H1 (cell line): ENCODE data around the gene ACOT11. TPM values are rescaled to one million over a fixed set of nuclear protein-coding genes. Genes with fewer than 3 reads are reported as not detected.

Experiments used
- ATF2 ChIP-seq: IDR thresholded peaks from 2 replicates; pipeline ENCODE4 v1.6.1; 2012; ENCODE audit warnings: low read length, inconsistent platforms
- POLR2A ChIP-seq, 2 experiments: IDR thresholded peaks; 1 replicate in 1 of 2; 2 replicates in 1 of 2; pipeline ENCODE4 v1.6.1; 2011; ENCODE audit warnings: low read depth in 2 of 2, low read length in 2 of 2, mild to moderate bottlenecking in 2 of 2; ENCODE audit errors: control extremely low read depth in 1 of 2
- SIN3A ChIP-seq, 2 experiments: IDR thresholded peaks in 1 of 2; conservative IDR thresholded peaks in 1 of 2; 2 replicates each; pipeline ENCODE4 v1.6.1; 2011 to 2012; ENCODE audit warnings: low read length in 2 of 2, improper control_type of control experiment in 1 of 2, low read depth in 1 of 2, mild to moderate bottlenecking in 1 of 2
- polyA plus RNA-seq, 7 experiments: library from polyadenylated mRNA; depleted of rRNA in 3 of 7; stranded (reverse) in 5 of 7; unstranded in 2 of 7; fragments of >200 nt in 5 of 7; fragments of 200-250 nt in 2 of 7; gene quantifications; 1 replicate in 5 of 7; 2 replicates in 1 of 7; 4 replicates in 1 of 7; pipeline versions ENCODE4 v1.2.1 to v1.2.3, GENCODE V29; 2011 to 2013; ENCODE audit warnings: missing spikeins in 2 of 7, mixed read lengths in 2 of 7
- total RNA-seq: library from RNA; stranded (reverse); fragmentation: NEBNext Ultra II Directional; extraction: Animal tissue kit (Norgen Biotek cat#: 25700); gene quantifications from 2 replicates; pipeline ENCODE4 v1.2.1, GENCODE V29; 2021
- TF ChIP-seq, protein P1 (sequence below): fragments of 300-600 bp; sonication (generic); IDR thresholded peaks from 2 replicates; pipeline ENCODE4 v1.7.1; 2012; ENCODE audit warnings: low read length, moderate library complexity, mild to moderate bottlenecking, inconsistent platforms; ENCODE audit not compliant: insufficient replicate concordance
- TF ChIP-seq, protein P2 (sequence below), 3 experiments: IDR thresholded peaks; 1 replicate in 2 of 3; 2 replicates in 1 of 3; pipeline versions ENCODE4 v1.5.1 to v1.6.1; 2011; ENCODE audit warnings: low read length in 3 of 3, mild to moderate bottlenecking in 3 of 3, inconsistent platforms in 2 of 3, low read depth in 1 of 3, moderate library complexity in 1 of 3; ENCODE audit not compliant: insufficient read depth in 1 of 3; ENCODE audit errors: control extremely low read depth in 1 of 3

The ACOT11 gene
- total and polyA plus RNA-seq, 2 of the 8 experiments (the other 6 are each of a cell fraction or from before 2014, with no cell fraction given) = 3.8 to 4.5 TPM

- TF ChIP-seq, protein P1, sequence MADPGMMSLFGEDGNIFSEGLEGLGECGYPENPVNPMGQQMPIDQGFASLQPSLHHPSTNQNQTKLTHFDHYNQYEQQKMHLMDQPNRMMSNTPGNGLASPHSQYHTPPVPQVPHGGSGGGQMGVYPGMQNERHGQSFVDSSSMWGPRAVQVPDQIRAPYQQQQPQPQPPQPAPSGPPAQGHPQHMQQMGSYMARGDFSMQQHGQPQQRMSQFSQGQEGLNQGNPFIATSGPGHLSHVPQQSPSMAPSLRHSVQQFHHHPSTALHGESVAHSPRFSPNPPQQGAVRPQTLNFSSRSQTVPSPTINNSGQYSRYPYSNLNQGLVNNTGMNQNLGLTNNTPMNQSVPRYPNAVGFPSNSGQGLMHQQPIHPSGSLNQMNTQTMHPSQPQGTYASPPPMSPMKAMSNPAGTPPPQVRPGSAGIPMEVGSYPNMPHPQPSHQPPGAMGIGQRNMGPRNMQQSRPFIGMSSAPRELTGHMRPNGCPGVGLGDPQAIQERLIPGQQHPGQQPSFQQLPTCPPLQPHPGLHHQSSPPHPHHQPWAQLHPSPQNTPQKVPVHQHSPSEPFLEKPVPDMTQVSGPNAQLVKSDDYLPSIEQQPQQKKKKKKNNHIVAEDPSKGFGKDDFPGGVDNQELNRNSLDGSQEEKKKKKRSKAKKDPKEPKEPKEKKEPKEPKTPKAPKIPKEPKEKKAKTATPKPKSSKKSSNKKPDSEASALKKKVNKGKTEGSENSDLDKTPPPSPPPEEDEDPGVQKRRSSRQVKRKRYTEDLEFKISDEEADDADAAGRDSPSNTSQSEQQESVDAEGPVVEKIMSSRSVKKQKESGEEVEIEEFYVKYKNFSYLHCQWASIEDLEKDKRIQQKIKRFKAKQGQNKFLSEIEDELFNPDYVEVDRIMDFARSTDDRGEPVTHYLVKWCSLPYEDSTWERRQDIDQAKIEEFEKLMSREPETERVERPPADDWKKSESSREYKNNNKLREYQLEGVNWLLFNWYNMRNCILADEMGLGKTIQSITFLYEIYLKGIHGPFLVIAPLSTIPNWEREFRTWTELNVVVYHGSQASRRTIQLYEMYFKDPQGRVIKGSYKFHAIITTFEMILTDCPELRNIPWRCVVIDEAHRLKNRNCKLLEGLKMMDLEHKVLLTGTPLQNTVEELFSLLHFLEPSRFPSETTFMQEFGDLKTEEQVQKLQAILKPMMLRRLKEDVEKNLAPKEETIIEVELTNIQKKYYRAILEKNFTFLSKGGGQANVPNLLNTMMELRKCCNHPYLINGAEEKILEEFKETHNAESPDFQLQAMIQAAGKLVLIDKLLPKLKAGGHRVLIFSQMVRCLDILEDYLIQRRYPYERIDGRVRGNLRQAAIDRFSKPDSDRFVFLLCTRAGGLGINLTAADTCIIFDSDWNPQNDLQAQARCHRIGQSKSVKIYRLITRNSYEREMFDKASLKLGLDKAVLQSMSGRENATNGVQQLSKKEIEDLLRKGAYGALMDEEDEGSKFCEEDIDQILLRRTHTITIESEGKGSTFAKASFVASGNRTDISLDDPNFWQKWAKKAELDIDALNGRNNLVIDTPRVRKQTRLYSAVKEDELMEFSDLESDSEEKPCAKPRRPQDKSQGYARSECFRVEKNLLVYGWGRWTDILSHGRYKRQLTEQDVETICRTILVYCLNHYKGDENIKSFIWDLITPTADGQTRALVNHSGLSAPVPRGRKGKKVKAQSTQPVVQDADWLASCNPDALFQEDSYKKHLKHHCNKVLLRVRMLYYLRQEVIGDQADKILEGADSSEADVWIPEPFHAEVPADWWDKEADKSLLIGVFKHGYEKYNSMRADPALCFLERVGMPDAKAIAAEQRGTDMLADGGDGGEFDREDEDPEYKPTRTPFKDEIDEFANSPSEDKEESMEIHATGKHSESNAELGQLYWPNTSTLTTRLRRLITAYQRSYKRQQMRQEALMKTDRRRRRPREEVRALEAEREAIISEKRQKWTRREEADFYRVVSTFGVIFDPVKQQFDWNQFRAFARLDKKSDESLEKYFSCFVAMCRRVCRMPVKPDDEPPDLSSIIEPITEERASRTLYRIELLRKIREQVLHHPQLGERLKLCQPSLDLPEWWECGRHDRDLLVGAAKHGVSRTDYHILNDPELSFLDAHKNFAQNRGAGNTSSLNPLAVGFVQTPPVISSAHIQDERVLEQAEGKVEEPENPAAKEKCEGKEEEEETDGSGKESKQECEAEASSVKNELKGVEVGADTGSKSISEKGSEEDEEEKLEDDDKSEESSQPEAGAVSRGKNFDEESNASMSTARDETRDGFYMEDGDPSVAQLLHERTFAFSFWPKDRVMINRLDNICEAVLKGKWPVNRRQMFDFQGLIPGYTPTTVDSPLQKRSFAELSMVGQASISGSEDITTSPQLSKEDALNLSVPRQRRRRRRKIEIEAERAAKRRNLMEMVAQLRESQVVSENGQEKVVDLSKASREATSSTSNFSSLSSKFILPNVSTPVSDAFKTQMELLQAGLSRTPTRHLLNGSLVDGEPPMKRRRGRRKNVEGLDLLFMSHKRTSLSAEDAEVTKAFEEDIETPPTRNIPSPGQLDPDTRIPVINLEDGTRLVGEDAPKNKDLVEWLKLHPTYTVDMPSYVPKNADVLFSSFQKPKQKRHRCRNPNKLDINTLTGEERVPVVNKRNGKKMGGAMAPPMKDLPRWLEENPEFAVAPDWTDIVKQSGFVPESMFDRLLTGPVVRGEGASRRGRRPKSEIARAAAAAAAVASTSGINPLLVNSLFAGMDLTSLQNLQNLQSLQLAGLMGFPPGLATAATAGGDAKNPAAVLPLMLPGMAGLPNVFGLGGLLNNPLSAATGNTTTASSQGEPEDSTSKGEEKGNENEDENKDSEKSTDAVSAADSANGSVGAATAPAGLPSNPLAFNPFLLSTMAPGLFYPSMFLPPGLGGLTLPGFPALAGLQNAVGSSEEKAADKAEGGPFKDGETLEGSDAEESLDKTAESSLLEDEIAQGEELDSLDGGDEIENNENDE = no peak
- TF ChIP-seq, protein P2, sequence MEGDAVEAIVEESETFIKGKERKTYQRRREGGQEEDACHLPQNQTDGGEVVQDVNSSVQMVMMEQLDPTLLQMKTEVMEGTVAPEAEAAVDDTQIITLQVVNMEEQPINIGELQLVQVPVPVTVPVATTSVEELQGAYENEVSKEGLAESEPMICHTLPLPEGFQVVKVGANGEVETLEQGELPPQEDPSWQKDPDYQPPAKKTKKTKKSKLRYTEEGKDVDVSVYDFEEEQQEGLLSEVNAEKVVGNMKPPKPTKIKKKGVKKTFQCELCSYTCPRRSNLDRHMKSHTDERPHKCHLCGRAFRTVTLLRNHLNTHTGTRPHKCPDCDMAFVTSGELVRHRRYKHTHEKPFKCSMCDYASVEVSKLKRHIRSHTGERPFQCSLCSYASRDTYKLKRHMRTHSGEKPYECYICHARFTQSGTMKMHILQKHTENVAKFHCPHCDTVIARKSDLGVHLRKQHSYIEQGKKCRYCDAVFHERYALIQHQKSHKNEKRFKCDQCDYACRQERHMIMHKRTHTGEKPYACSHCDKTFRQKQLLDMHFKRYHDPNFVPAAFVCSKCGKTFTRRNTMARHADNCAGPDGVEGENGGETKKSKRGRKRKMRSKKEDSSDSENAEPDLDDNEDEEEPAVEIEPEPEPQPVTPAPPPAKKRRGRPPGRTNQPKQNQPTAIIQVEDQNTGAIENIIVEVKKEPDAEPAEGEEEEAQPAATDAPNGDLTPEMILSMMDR (IDR thresholded peaks at IDR 0.05; ENCODE audit: control extremely low read depth in 1 of 3, insufficient read depth in 1 of 3, low read depth in 1 of 3, low read length in 3 of 3) = no peak
- no peak for TF ChIP-seq POLR2A (IDR thresholded peaks at IDR 0.05; ENCODE audit: control extremely low read depth in 1 of 2, low read depth in 2 of 2, low read length in 2 of 2)
- no peak for TF ChIP-seq ATF2
- no peak for TF ChIP-seq SIN3A (conservative IDR thresholded peaks at IDR 0.05 in 1 of 2, IDR thresholded peaks at IDR 0.05 in 1 of 2; ENCODE audit: low read depth in 1 of 2, low read length in 2 of 2)
Observed at GRCh38 chr1:54645806-54646676, 98.0 kb downstream of the ACOT11 start (continued).
